Measurements from ENCODE around the gene ZNF672. TPM values are rescaled to one million over a fixed set of nuclear protein-coding genes. Genes with fewer than 3 reads are reported as not detected.
"Not testable (repeated sequence)": the region's sequence is repeated elsewhere in the genome, so short reads cannot be mapped to it uniquely, and the experiment has no call there.

Gene ZNF672
- total RNA-seq, 1 donor from 2014 or later, result 15.3 TPM

- Histone ChIP-seq H3K36me3 (ENCODE audit: control insufficient read depth, insufficient read depth, low read length) (no peaks in the 10 kb centered on the region), H3K4me3 (ENCODE audit: low read depth, low read length) (no peak overlapping the region), H3K27me3 (ENCODE audit: control insufficient read depth, insufficient read depth, low read length) (no peaks in the 10 kb centered on the region)
- DNase-seq (ENCODE audit: low read depth), result no peak
- no peak for FAIRE-seq
- TF ChIP-seq CTCF (IDR thresholded peaks at IDR 0.05; ENCODE audit: insufficient read depth, low read length, severe bottlenecking), result no peak
Observed at GRCh38 chr1:248793592-248793991, 44.4 kb upstream of the ZNF672 start.

- H3K27me3 ChIP-seq (ENCODE audit: control insufficient read depth, insufficient read depth, low read length); H3K36me3 ChIP-seq (ENCODE audit: control insufficient read depth, insufficient read depth, low read length); FAIRE-seq; H3K4me3 ChIP-seq (ENCODE audit: low read depth, low read length); DNase-seq (ENCODE audit: low read depth): not testable (repeated sequence)
Observed at GRCh38 chr1:248794663-248795062, 43.4 kb upstream of the ZNF672 start.

- FAIRE-seq, result no peak
- TF ChIP-seq CTCF (IDR thresholded peaks at IDR 0.05; ENCODE audit: insufficient read depth, low read length, severe bottlenecking), result no peak
- Histone ChIP-seq H3K27me3 (ENCODE audit: control insufficient read depth, insufficient read depth, low read length) (no peaks in the 10 kb centered on the region), H3K36me3 (ENCODE audit: control insufficient read depth, insufficient read depth, low read length) (no peaks in the 10 kb centered on the region), H3K4me3 (ENCODE audit: low read depth, low read length) (no peak overlapping the region)
- DNase-seq (ENCODE audit: low read depth), result peak; percentile 23
Observed at GRCh38 chr1:248798791-248799190, 39.2 kb upstream of the ZNF672 start.

GRCh38 chr1:248800459-248800858, 37.6 kb upstream of the ZNF672 start:
- H3K4me3 ChIP-seq (ENCODE audit: low read depth, low read length), result no peak overlapping the region
- FAIRE-seq, result no peak
- DNase-seq (ENCODE audit: low read depth), result no peak
- H3K36me3 ChIP-seq (ENCODE audit: control insufficient read depth, insufficient read depth, low read length), result no peaks in the 10 kb centered on the region
- TF ChIP-seq CTCF (IDR thresholded peaks at IDR 0.05; ENCODE audit: insufficient read depth, low read length, severe bottlenecking), result no peak
- H3K27me3 ChIP-seq (ENCODE audit: control insufficient read depth, insufficient read depth, low read length), result no peaks in the 10 kb centered on the region

GRCh38 chr1:248802454-248802853, 35.6 kb upstream of the ZNF672 start:
- no peak for TF ChIP-seq CTCF (IDR thresholded peaks at IDR 0.05; ENCODE audit: insufficient read depth, low read length, severe bottlenecking)
- DNase-seq (ENCODE audit: low read depth) (no peak), FAIRE-seq (no peak)
- Histone ChIP-seq H3K4me3 (ENCODE audit: low read depth, low read length) (no peak overlapping the region), H3K27me3 (ENCODE audit: control insufficient read depth, insufficient read depth, low read length) (no peaks in the 10 kb centered on the region), H3K36me3 (ENCODE audit: control insufficient read depth, insufficient read depth, low read length) (no peaks in the 10 kb centered on the region)

GRCh38 chr1:248803501-248803900, 34.5 kb upstream of the ZNF672 start:
- H3K36me3 ChIP-seq (ENCODE audit: control insufficient read depth, insufficient read depth, low read length); H3K27me3 ChIP-seq (ENCODE audit: control insufficient read depth, insufficient read depth, low read length); FAIRE-seq; DNase-seq (ENCODE audit: low read depth); H3K4me3 ChIP-seq (ENCODE audit: low read depth, low read length): not testable (repeated sequence)

GRCh38 chr1:248804771-248805681, 33.0 kb upstream of the ZNF672 start:
- DNase-seq (ENCODE audit: low read depth) (no peak), FAIRE-seq (no peak)
- H3K36me3 ChIP-seq (ENCODE audit: control insufficient read depth, insufficient read depth, low read length), result no peaks in the 10 kb centered on the region
- no peak for TF ChIP-seq CTCF (IDR thresholded peaks at IDR 0.05; ENCODE audit: insufficient read depth, low read length, severe bottlenecking)
- H3K4me3 ChIP-seq (ENCODE audit: low read depth, low read length), result no peak overlapping the region
- H3K27me3 ChIP-seq (ENCODE audit: control insufficient read depth, insufficient read depth, low read length), result no peaks in the 10 kb centered on the region

Measured in bronchial epithelial cell (primary cell).